Breast epithelium (tissue), 4 donors: ENCODE measurements around the gene ASMT. TPM values are rescaled to one million over a fixed set of nuclear protein-coding genes. Genes with fewer than 3 reads are reported as not detected.

Experiments used
- DNase-seq, 2 donors: peaks; one replicate each; pipeline ENCODE4 v3.0.0-alpha.2; 2019; ENCODE audit warnings: low spot score in 2 of 2
- H3K27ac ChIP-seq, 2 donors: fragments of 200-600 bp; sonication (generic) in 1 of 2; one replicate each; pipeline ENCODE4 v1.5.1; 2016 to 2019; ENCODE audit warnings: mild to moderate bottlenecking in 1 of 2
- H3K27me3 ChIP-seq, 2 donors: fragments of 200-600 bp; sonication (generic) in 1 of 2; one replicate each; pipeline versions ENCODE4 v1.5.1 to v1.6.0; 2017 to 2019; ENCODE audit warnings: control low read depth in 1 of 2, mild to moderate bottlenecking in 1 of 2
- H3K36me3 ChIP-seq: fragments of 200-600 bp; one replicate; pipeline ENCODE4 v1.5.1; 2019
- H3K4me1 ChIP-seq, 2 donors: fragments of 200-600 bp; sonication (generic); one replicate each; pipeline ENCODE4 v1.5.1; 2016 to 2019; ENCODE audit warnings: control low read depth in 1 of 2
- H3K4me3 ChIP-seq, 3 donors: fragments of 200-600 bp; sonication (generic); 1 replicate in 2 of 3; 2 replicates in 1 of 3; pipeline ENCODE4 v1.5.1; 2016 to 2019; ENCODE audit warnings: mild to moderate bottlenecking in 3 of 3, moderate library complexity in 2 of 3
- H3K9me3 ChIP-seq, 2 donors: fragments of 200-600 bp; sonication (generic) in 1 of 2; one replicate each; pipeline ENCODE4 v1.5.1; 2016 to 2019; ENCODE audit warnings: control low read depth in 1 of 2
- POLR2A ChIP-seq: fragments of 450-650 bp; IDR thresholded peaks from one replicate; pipeline ENCODE4 v1.6.1; 2016; ENCODE audit warnings: antibody characterized with exemption, mild to moderate bottlenecking, moderate library complexity
- POLR2AphosphoS5 ChIP-seq, 3 donors: sonication (generic); formaldehyde crosslinking; IDR thresholded peaks; one replicate each; pipeline ENCODE4 v1.6.1; 2017; ENCODE audit warnings: antibody characterized with exemption in 3 of 3
- intact Hi-C: fragments of 100-400 bp; cut with DNase I; formaldehyde crosslinking; loops from one replicate; pipeline ENCODE4 v1.15.1; 2023; ENCODE audit warnings: low total_unique reads
- total RNA-seq, 3 donors: library from RNA; depleted of rRNA; stranded (reverse); fragments of >200 nt; gene quantifications; one replicate each; pipeline ENCODE4 v1.1.0, GENCODE V29; 2016

The ASMT gene
- total RNA-seq, 3 donors from 2014 or later = not detected

DNA sequence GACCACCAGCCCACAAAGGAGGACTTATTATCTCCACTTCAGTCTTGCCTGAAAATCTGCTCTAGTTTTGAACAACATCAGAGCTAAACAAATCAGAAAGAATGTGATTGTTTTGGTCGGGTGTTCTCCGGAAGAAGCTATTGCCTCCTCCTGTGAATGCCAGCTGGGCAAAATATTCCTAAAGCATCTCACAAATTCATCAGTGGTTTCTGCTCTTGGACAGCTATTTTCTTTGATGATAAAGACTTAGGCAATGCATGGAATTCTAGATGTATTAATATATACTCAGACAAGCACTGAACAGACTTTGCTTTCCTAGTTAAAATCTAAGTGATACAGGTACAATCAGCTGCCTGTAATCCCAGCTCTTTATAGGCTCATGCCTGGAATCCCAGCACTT, 71.8 kb downstream of the ASMT start:
- H3K9me3 ChIP-seq = peaks cover 0 to 4% of the 10 kb centered on the region in 2 donors
- DNase-seq = no peak
- intact Hi-C loops = no loop called here
- no peak overlapping the region for H3K27ac ChIP-seq
- H3K4me1 ChIP-seq = no peaks in the 10 kb centered on the region
- no peak overlapping the region for H3K4me3 ChIP-seq
- TF ChIP-seq POLR2AphosphoS5 (IDR thresholded peaks at IDR 0.05) = no peak
- TF ChIP-seq POLR2A = no peak
- H3K36me3 ChIP-seq = no peaks in the 10 kb centered on the region
- H3K27me3 ChIP-seq = peaks cover 0 to 5% of the 10 kb centered on the region in 2 donors

Other genes starting within 250 kb of the ASMT start
- 100 to 1,000 TPM; 306 to 401 (median 351) TPM for gene SLC25A6, start 222.9 kb upstream of the ASMT start, total RNA-seq
- 10 to 100 TPM; 22.8 to 29.1 (median 28.2) TPM for gene ASMTL, start 162.2 kb upstream of the ASMT start, total RNA-seq
- gene P2RY8, start 77.9 kb upstream of the ASMT start, total RNA-seq = 1 to 10 TPM; 1.3 to 3.2 (median 1.5) TPM
- 10 to 100 TPM; 32.2 to 62.3 (median 56.3) TPM for gene AKAP17A, start 23.5 kb upstream of the ASMT start, total RNA-seq